Heart right ventricle (tissue), 16 donors: ENCODE results near the gene ANKS1B. TPM values are rescaled to one million over a fixed set of nuclear protein-coding genes. Genes with fewer than 3 reads are reported as not detected.

Experiments
- ATAC-seq, 8 donors: fragments of 200-7000 bp; cut with Tn5 transposase; one replicate each; pipeline ENCODE4 v1.9.1; 2020; ENCODE audit warnings: mild to moderate bottlenecking in 8 of 8, moderate library complexity in 8 of 8, moderate number of reproducible peaks in 1 of 8
- DNase-seq, 2 donors: peaks; one replicate each; pipeline ENCODE4 v3.0.0-alpha.2; 2020
- H3K27ac ChIP-seq, 10 donors: fragments of 200-600 bp; sonication (generic) in 2 of 10; one replicate each; pipeline versions ENCODE4 v1.5.0 to v1.8.0; 2020 to 2022; ENCODE audit warnings: mild to moderate bottlenecking in 3 of 10
- H3K27me3 ChIP-seq, 7 donors: fragments of 200-600 bp; one replicate each; pipeline ENCODE4 v1.8.0; 2021 to 2022; ENCODE audit warnings: mild to moderate bottlenecking in 2 of 7
- H3K36me3 ChIP-seq, 9 donors: fragments of 200-600 bp; sonication (generic) in 1 of 9; one replicate each; pipeline versions ENCODE4 v1.5.0 to v1.8.0; 2020 to 2022; ENCODE audit warnings: mild to moderate bottlenecking in 2 of 9
- H3K4me1 ChIP-seq, 9 donors: fragments of 200-600 bp; sonication (generic) in 1 of 9; one replicate each; pipeline versions ENCODE4 v1.5.0 to v1.8.0; 2020 to 2022; ENCODE audit warnings: mild to moderate bottlenecking in 4 of 9
- H3K4me3 ChIP-seq, 10 donors: fragments of 200-600 bp; sonication (generic) in 2 of 10; one replicate each; pipeline versions ENCODE4 v1.5.0 to v1.8.0; 2020 to 2022; ENCODE audit warnings: mild to moderate bottlenecking in 7 of 10, moderate library complexity in 2 of 10
- H3K9me3 ChIP-seq, 11 donors: fragments of 200-600 bp in 10 of 11; sonication (generic) in 2 of 11; one replicate each; pipeline versions ENCODE4 v1.5.0 to v1.8.0; 2013 to 2022; ENCODE audit warnings: mild to moderate bottlenecking in 2 of 11, control low read depth in 1 of 11, moderate library complexity in 1 of 11
- CTCF ChIP-seq, 9 donors: fragments of 200-600 bp; sonication (generic) in 2 of 9; IDR thresholded peaks; one replicate each; pipeline versions ENCODE4 v1.5.0 to v1.8.0; 2021 to 2022; ENCODE audit warnings: antibody characterized with exemption in 9 of 9, mild to moderate bottlenecking in 5 of 9, moderate library complexity in 1 of 9
- WGBS, 2 donors: extraction: QIAGEN DNeasy Blood & Tissue Kit; methylation state at CpG; one replicate each; pipeline ENCODE4 v1.1.7; 2013; ENCODE audit warnings: inconsistent platforms in 1 of 2; 5-methylcytosine and 5-hydroxymethylcytosine counted together
- intact Hi-C, 10 donors: fragments of 100-400 bp; cut with DNase I; formaldehyde crosslinking; loops; one replicate each; pipeline versions ENCODE4 v1.11.1 to v1.14.2; 2022
- polyA plus RNA-seq, 2 donors: library from polyadenylated mRNA; stranded (reverse); fragments of 200-250 nt; gene quantifications; one replicate each; pipeline ENCODE4 v1.2.3, GENCODE V29; 2013
- total RNA-seq, 10 donors: library from RNA; stranded (reverse); fragmentation: NEBNext Ultra II Directional in 3 of 10; extraction: Animal tissue kit (Norgen Biotek cat#: 25700) in 3 of 10; gene quantifications; one replicate each; pipeline versions ENCODE4 v1.2.1 to v1.2.4, GENCODE V29; 2021 to 2023
- donor health status: Arrhythmogenic right ventricular cardiomyopathy.
- donor health status: ischemic (EF 13 %, LVEDD 7.1; RV severe dilation, severe dysfunction).
- donor health status: healthy with polysubstance abuse.
- donor health status: DM: no; HTN: yes; CAD: no.
- donor health status: DM: no; HTN: no; CAD: no.
- donor health status: ischemic (EF 25% LVEDD 6.9; RV normal size, moderate dysfunction).
- donor health status: ischemic (EF 25% LVEDD 5.7; RV mildly dilated, moderate dysfunction).
- donor health status: healthy.
- donor health status: DM: yes; HTN: yes; CAD: no.
- donor health status: Ischemic cardiomyopathy.
- donor health status: ischemic (EF 35%, LVEDD 5.7; RV mildly dilated, moderate dysfunction).
- donor health status: nonischemic (EF 11% LVEDD 7.7; RV severe dilation, severe dysfunction).
- donor health status: DM: yes; HTN: yes; CAD: no.
- donor health status: PGD.
- donor health status: ischemic (EF 29% LVEDD 5.4; RV normal size, mild dysfunction).
- donor health status: nonischemic (EF 23%, LVEDD 6.1; RV moderate dilation, normal function).

Gene ANKS1B
- total and polyA plus RNA-seq, 12 donors = 0.58 to 4.8 (median 1.8) TPM

DNA sequence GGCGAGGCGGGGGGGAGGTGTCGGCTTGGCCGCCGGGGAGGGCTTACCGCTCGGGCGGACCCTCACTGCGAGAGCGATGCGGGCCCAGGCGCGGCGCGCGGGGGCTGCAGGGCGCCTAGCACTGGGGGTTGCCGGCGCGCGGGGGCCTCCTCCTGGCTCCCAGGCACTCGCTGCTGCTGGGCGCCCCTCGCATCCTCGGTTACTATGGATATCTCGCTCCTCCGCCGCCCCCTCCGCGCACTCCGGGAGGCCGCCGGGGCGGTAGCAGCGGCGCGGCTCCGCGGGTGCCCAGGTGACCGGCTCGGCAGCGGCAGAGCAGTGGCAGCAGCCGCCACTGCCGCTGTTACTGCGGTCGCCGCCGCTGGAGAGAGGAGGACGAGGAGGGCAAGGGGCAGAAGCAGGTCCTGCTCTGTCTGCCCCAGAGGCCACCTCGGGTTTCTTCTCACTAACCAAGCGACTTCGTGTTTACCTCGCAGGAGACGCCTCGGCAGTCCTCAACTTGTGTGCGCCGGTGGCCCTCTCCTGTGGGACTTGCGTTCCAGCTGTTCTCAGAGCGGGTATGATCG, 1089.6 kb downstream of the ANKS1B start:
- ATAC-seq (no peak), DNase-seq (no peak)
- H3K4me3 ChIP-seq = peak overlapping the region in 8 of 10 donors; percentile 12 to 45 (median 37)
- intact Hi-C loops = no loop called here
- TF ChIP-seq CTCF (IDR thresholded peaks at IDR 0.05) = no peak
- H3K9me3 ChIP-seq = no peaks in the 10 kb centered on the region
- H3K27ac ChIP-seq = no peak overlapping the region
- H3K4me1 ChIP-seq = peaks cover 0 to 11% (median 0%) of the 10 kb centered on the region in 9 donors
- no peaks in the 10 kb centered on the region for H3K36me3 ChIP-seq
- 2 to 3% methylated on average over 59 to 60 of the region's 60 CpGs for WGBS, 2 donors
- peaks cover 4 to 84% (median 59%) of the 10 kb centered on the region in 7 donors for H3K27me3 ChIP-seq

DNA sequence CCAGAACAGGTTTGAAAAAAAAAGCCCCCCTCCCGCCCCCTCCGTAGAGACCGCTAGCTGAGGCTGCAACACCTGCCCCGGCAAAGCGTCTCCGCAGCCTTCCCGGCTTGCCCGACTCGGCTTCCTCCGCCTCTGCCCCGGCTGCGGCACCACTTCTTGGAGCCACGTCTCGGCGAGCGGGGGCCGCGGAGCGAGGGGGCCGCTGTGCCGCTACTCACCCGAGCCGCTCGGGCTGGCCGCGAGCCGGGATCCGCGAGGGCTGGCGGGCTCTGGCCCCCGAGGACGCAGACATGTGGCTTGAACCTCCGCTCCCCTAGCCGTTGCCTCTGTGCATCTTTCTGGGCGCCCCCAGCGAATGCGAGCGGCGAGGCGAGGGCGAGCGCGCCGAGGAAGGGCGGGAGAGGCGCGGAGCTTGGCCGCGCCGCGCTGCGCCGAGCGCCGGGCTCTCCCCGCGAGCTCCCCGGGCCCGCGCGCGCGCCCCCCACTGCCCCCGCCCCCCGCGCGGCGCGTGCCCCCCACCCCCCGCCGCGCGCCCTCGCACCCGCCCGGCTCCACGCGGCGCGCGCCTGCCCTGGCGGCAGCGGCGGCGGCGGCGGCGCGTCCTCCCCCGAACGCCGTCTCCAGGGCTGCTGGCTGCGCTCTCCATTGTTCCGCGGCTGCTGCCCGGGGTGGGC, 1090.2 kb downstream of the ANKS1B start:
- WGBS, 2 donors = 1 to 4% methylated on average over 49 to 89 of the region's 96 CpGs
- intact Hi-C loops = no loop called here

DNA sequence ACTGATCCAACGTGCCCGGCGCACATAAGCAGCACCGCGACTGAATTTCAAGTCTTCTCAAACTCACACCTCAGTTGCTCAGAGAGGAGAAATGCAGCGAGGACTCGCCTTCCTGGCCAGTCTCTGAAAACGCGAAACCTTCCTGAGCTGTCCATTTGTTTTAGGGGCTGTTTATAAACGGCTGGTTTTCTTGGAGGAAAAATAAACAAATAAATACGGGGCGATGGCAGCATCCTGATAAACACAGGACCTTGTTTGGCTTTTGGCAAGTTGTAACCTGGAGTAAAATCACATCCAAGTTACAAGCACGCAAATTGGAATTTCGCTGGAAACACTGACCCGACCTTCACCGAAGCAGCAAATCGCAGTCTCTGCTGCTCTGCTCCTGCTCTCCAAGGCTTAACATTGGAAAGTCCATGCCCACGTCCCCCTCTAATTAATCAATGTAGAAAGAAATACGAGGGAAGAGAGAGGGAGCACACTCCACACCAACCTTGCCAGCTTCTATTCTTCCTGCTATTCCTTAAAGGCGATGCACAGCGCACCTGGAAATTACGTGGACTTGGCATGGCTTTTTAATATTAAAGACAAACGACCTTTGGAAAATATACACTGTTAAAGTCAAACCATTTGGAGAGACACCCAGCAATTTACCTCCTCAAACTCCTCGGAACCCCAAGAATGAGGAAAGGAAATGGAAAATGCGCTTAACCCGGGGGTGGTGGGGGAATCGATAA, 1090.9 kb downstream of the ANKS1B start:
- 9 to 12% methylated on average over 27 of the region's 27 CpGs for WGBS, 2 donors
- H3K4me3 ChIP-seq = peak overlapping the region in 3 of 10 donors; percentile 32 to 39 (median 34)
- intact Hi-C loops = no loop called here
- no peak for TF ChIP-seq CTCF (IDR thresholded peaks at IDR 0.05)
- no peak overlapping the region for H3K27ac ChIP-seq
- H3K4me1 ChIP-seq = peaks cover 0 to 11% (median 0%) of the 10 kb centered on the region in 9 donors
- H3K9me3 ChIP-seq = no peaks in the 10 kb centered on the region
- peaks cover 4 to 90% (median 63%) of the 10 kb centered on the region in 7 donors for H3K27me3 ChIP-seq
- ATAC-seq (no peak), DNase-seq (no peak)
- H3K36me3 ChIP-seq = no peaks in the 10 kb centered on the region

More for the DNA sequence above, 1090.2 kb downstream of the ANKS1B start:
- Histone ChIP-seq H3K4me3 (peak overlapping the region in 8 of 10 donors; percentile 12 to 46 (median 40)), H3K27me3 (peaks cover 4 to 90% (median 60%) of the 10 kb centered on the region in 7 donors), H3K27ac (no peak overlapping the region), H3K4me1 (peaks cover 0 to 11% (median 0%) of the 10 kb centered on the region in 9 donors), H3K9me3 (no peaks in the 10 kb centered on the region), H3K36me3 (no peaks in the 10 kb centered on the region)
- ATAC-seq = no peak
- no peak for TF ChIP-seq CTCF (IDR thresholded peaks at IDR 0.05)
- no peak for DNase-seq

DNA sequence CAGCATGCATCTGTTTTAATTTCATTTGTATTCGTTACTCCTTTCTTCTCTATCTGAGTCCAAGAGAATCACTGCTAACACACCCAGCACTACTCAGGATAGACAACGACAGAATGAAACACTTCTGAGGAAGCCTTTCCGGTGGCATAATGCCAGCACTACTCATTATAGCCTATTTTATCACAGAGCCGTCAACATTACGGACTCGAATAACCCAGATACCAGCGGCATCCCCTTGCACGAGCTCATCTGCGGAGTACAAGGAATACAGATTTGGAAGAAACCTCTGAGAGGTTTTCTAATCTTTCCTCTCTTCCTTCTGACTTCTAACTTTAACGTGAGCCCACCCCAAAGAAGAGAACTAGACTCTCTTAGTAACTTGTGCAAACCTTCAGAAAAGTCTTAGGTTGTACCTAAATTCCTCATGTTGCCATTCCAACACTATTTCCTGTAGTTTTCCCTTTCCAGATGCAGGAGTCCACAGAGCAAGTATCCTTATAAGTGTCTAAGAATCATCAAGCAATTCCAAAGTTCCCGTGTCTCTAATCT, 1091.5 kb downstream of the ANKS1B start:
- no peak overlapping the region for H3K4me3 ChIP-seq
- H3K9me3 ChIP-seq = no peaks in the 10 kb centered on the region
- H3K4me1 ChIP-seq = peaks cover 0 to 11% (median 0%) of the 10 kb centered on the region in 9 donors
- no peak for TF ChIP-seq CTCF (IDR thresholded peaks at IDR 0.05)
- intact Hi-C loops = no loop called here
- DNase-seq (no peak), ATAC-seq (no peak)
- WGBS, 2 donors = 11 to 13% methylated on average over 11 of the region's 11 CpGs
- peaks cover 4 to 84% (median 63%) of the 10 kb centered on the region in 7 donors for H3K27me3 ChIP-seq
- no peak overlapping the region for H3K27ac ChIP-seq
- H3K36me3 ChIP-seq = no peaks in the 10 kb centered on the region
